Breast epithelium (tissue), 3 donors: Measurements from ENCODE around the gene LINGO1.

Experiments used
- POLR2A ChIP-seq: fragments of 450-650 bp; IDR thresholded peaks from one replicate; pipeline ENCODE4 v1.6.1; 2016; ENCODE audit warnings: antibody characterized with exemption, mild to moderate bottlenecking, moderate library complexity
- TF ChIP-seq, protein P1 (sequence below), 3 donors: fragments of 450-650 bp; IDR thresholded peaks; one replicate each; pipeline ENCODE4 v1.5.1; 2016 to 2017; ENCODE audit warnings: antibody characterized with exemption in 3 of 3, mild to moderate bottlenecking in 3 of 3, moderate library complexity in 3 of 3

DNA sequence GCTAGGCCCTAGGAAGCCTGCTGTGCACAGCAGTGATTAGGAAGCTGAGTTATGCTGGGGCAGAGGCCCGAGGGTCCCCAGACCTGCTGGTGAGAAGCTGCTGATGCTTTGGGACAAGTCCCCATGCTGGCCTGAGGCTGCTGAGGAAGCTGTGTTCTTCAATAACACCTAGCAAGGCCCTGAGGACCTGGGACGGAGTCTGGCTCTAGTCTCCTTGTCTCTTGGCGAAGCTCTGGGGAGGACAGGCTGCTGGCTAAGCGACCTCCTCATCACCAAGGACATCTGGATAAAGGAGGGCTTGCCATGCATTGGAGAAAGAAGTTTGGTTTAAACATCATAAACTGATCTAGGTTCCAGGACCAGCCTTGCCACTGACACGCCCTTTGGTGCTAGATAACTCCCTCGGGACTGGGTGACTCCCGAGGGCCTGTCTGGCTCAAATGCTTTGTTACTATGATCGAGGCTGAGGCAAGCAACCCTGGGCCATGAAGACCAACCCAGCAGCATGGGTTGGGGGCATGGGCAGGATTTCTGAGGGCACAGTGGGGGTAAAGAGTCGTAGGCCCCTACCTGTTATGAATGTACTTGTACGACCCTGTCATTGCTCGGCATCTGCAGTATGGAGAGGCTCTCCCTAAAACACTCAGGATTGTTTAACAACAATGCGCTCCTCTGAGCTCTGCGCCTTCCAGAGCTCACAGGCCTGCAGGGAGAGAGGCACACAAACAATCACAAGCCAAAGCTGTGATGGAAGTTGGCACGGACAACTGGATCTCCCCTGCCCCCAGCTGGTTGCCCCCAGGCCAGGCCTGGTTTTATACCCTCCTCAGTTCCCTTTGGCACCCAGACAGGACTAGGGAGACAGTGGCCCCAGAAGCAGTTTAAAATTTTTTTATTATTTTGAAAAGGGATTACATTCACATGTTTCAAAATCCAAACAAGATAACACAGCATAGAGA lies 64.4 kb downstream of the LINGO1 start:
- TF ChIP-seq, protein P1, sequence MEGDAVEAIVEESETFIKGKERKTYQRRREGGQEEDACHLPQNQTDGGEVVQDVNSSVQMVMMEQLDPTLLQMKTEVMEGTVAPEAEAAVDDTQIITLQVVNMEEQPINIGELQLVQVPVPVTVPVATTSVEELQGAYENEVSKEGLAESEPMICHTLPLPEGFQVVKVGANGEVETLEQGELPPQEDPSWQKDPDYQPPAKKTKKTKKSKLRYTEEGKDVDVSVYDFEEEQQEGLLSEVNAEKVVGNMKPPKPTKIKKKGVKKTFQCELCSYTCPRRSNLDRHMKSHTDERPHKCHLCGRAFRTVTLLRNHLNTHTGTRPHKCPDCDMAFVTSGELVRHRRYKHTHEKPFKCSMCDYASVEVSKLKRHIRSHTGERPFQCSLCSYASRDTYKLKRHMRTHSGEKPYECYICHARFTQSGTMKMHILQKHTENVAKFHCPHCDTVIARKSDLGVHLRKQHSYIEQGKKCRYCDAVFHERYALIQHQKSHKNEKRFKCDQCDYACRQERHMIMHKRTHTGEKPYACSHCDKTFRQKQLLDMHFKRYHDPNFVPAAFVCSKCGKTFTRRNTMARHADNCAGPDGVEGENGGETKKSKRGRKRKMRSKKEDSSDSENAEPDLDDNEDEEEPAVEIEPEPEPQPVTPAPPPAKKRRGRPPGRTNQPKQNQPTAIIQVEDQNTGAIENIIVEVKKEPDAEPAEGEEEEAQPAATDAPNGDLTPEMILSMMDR (IDR thresholded peaks at IDR 0.05), result no peak
- no peak for TF ChIP-seq POLR2A
